Tibial nerve (tissue), 4 donors: Measurements from ENCODE around the gene GABRD. TPM values are rescaled to one million over a fixed set of nuclear protein-coding genes. Genes with fewer than 3 reads are reported as not detected.

ENCODE experiments used
- DNase-seq, 2 donors: peaks; one replicate each; pipeline ENCODE4 v3.0.0-alpha.2; 2019; ENCODE audit warnings: low spot score in 2 of 2
- H3K27ac ChIP-seq, 4 donors: fragments of 200-600 bp; sonication (generic) in 3 of 4; one replicate each; pipeline ENCODE4 v1.5.1; 2017 to 2019; ENCODE audit warnings: mild to moderate bottlenecking in 1 of 4
- H3K27me3 ChIP-seq, 2 donors: fragments of 200-600 bp; sonication (generic) in 1 of 2; one replicate each; pipeline versions ENCODE4 v1.5.1 to v1.6.0; 2017 to 2019
- H3K36me3 ChIP-seq, 3 donors: fragments of 200-600 bp; sonication (generic); one replicate each; pipeline ENCODE4 v1.5.1; 2018 to 2019
- H3K4me1 ChIP-seq, 4 donors: fragments of 200-600 bp; sonication (generic) in 3 of 4; one replicate each; pipeline ENCODE4 v1.5.1; 2017 to 2019
- H3K4me3 ChIP-seq, 4 donors: fragments of 200-600 bp; sonication (generic) in 3 of 4; one replicate each; pipeline ENCODE4 v1.5.1; 2017 to 2019; ENCODE audit warnings: mild to moderate bottlenecking in 1 of 4, moderate library complexity in 1 of 4
- H3K9me3 ChIP-seq, 4 donors: fragments of 200-600 bp; sonication (generic) in 3 of 4; one replicate each; pipeline ENCODE4 v1.5.1; 2017 to 2019
- CTCF ChIP-seq, 5 experiments: fragments of 200-600 bp in 3 of 5; fragments of 450-650 bp in 2 of 5; sonication (generic) in 3 of 5; IDR thresholded peaks; one replicate each; pipeline ENCODE4 v1.5.1; 2016 to 2019; ENCODE audit warnings: antibody characterized with exemption in 5 of 5, mild to moderate bottlenecking in 3 of 5, moderate library complexity in 2 of 5
- EP300 ChIP-seq, 2 donors: sonication (generic); formaldehyde crosslinking; IDR thresholded peaks; one replicate each; pipeline ENCODE4 v1.6.1; 2017; ENCODE audit warnings: antibody characterized with exemption in 2 of 2, mild to moderate bottlenecking in 1 of 2
- POLR2A ChIP-seq, 2 donors: fragments of 450-650 bp; IDR thresholded peaks; one replicate each; pipeline ENCODE4 v1.6.1; 2017; ENCODE audit warnings: antibody characterized with exemption in 2 of 2, mild to moderate bottlenecking in 2 of 2, moderate library complexity in 2 of 2
- WGBS, 2 donors: methylation state at CpG; one replicate each; pipeline ENCODE4 v1.1.5; 2018; 5-methylcytosine and 5-hydroxymethylcytosine counted together
- total RNA-seq, 4 donors: library from RNA; depleted of rRNA; stranded (reverse); fragments of >200 nt; gene quantifications; one replicate each; pipeline ENCODE4 v1.1.0, GENCODE V29; 2016

GABRD gene
- total RNA-seq, 4 donors from 2014 or later = 1.0 TPM; not detected in 3

DNA sequence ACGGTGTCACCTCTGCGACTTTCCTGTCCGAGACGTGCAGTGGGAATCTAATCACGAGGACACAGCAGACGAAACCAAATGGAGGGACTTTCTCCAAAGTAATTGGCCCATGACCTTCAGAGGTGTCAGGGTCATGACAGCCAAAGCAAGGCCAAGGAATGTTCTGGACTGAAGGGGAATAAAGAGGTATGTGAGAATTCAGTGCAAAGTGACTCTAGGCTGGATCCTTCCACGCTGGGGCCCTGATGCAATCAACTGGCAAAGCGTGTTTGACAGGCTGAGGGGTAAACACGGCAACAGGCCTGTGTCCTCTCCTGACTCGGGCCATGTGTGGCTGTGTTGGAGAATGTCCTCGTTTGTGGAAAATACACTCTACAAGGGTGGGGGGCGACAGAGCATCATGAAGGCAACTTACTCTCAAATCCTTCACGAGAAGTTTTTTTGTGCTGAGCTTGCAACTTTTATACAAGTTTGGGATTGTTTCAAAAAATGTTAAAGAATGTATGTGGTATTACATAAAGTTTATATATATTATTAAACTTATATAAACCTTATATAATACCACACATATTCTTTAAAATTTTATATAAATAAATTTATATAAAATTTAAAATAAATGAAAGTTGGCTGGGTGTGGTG, 17.3 kb upstream of the GABRD start:
- DNase-seq = no peak
- no peak for TF ChIP-seq CTCF (IDR thresholded peaks at IDR 0.05)
- no peak for TF ChIP-seq POLR2A (IDR thresholded peaks at IDR 0.05)
- TF ChIP-seq EP300 (IDR thresholded peaks at IDR 0.05) = no peak
- Histone ChIP-seq H3K27ac (no peak overlapping the region), H3K9me3 (no peaks in the 10 kb centered on the region), H3K4me1 (peaks cover 0 to 6% (median 0%) of the 10 kb centered on the region in 4 donors), H3K27me3 (peaks cover 0 to 77% of the 10 kb centered on the region in 2 donors), H3K4me3 (no peak overlapping the region), H3K36me3 (no peaks in the 10 kb centered on the region)
- WGBS, 2 donors = 67 to 71% methylated on average over 13 of the region's 13 CpGs

DNA sequence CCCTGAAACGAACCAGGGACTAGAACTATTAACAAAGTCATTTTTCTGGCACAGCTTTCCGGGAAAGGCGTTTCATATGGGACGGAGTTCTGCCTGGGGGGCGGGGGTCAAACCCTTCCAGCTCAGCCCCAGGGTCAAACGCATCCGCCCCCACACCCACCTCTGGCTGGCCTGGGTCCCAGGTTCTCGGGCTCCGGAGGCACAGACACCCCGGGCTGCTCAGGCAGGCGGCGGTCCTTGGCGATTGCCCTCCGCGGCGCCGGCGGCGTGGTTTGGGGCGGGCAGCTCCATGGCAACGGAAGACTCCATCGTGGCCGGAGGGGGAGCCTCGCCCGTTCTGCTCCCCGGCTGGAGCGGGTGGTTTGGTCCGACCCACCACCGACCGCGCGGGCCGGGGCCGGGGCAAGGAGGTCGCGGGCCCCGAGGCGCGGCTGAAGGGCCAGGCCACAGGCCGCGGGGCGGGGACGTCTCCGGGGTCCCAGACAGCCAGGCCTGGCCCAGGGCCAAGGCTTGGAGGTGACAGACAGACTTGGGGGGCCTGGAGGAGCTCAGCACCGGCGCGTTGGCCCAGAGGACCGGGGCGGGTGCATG, 15.5 kb upstream of the GABRD start, which contains the start of gene CFAP74:
Gene CFAP74 (minus strand): TSS at position 246 of the 591 bp plus-strand sequence. CDS start 12,830 bp downstream, outside the sequence.
- H3K36me3 ChIP-seq = no peaks in the 10 kb centered on the region
- TF ChIP-seq POLR2A (IDR thresholded peaks at IDR 0.05) = no peak
- TF ChIP-seq CTCF (IDR thresholded peaks at IDR 0.05) = no peak
- no peak for TF ChIP-seq EP300 (IDR thresholded peaks at IDR 0.05)
- H3K4me3 ChIP-seq = no peak within 1 kb of the TSS
- 3 to 7% methylated on average over 22 to 29 of the region's 49 CpGs for WGBS, 2 donors
- H3K27me3 ChIP-seq = peaks cover 0 to 90% of the 10 kb centered on the region in 2 donors
- H3K4me1 ChIP-seq = peaks cover 0 to 6% (median 0%) of the 10 kb centered on the region in 4 donors
- no peaks in the 10 kb centered on the region for H3K9me3 ChIP-seq
- H3K27ac ChIP-seq = no peak within 1 kb of the TSS
- DNase-seq = no peak

DNA sequence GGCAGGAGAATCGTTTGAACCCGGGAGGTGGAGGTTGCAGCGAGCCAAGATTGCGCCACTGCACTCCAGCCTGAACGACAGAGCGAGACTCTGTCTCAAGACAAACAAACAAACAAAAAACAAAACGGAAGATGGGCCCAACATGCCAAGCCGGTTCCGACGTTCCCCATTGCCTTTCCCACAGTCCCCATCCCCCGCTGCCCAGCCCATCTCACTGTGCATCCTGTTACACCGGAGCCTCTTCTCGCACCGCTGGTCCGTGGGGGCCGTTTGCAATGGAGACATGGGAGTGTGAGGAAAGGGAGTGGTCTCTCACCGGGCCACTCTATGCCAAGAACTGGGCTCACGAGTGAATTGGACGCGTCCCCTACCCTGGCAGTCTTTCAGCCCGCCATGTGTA, 14.3 kb upstream of the GABRD start:
- 76% methylated on average over 21 of the region's 21 CpGs for WGBS, 2 donors
- H3K4me3 ChIP-seq = no peak overlapping the region
- no peak overlapping the region for H3K27ac ChIP-seq
- peaks cover 0 to 6% (median 0%) of the 10 kb centered on the region in 4 donors for H3K4me1 ChIP-seq
- H3K27me3 ChIP-seq = peaks cover 0 to 86% of the 10 kb centered on the region in 2 donors
- DNase-seq = no peak
- TF ChIP-seq POLR2A (IDR thresholded peaks at IDR 0.05) (no peak), CTCF (IDR thresholded peaks at IDR 0.05) (no peak), EP300 (IDR thresholded peaks at IDR 0.05) (no peak)
- no peaks in the 10 kb centered on the region for H3K36me3 ChIP-seq
- no peaks in the 10 kb centered on the region for H3K9me3 ChIP-seq

DNA sequence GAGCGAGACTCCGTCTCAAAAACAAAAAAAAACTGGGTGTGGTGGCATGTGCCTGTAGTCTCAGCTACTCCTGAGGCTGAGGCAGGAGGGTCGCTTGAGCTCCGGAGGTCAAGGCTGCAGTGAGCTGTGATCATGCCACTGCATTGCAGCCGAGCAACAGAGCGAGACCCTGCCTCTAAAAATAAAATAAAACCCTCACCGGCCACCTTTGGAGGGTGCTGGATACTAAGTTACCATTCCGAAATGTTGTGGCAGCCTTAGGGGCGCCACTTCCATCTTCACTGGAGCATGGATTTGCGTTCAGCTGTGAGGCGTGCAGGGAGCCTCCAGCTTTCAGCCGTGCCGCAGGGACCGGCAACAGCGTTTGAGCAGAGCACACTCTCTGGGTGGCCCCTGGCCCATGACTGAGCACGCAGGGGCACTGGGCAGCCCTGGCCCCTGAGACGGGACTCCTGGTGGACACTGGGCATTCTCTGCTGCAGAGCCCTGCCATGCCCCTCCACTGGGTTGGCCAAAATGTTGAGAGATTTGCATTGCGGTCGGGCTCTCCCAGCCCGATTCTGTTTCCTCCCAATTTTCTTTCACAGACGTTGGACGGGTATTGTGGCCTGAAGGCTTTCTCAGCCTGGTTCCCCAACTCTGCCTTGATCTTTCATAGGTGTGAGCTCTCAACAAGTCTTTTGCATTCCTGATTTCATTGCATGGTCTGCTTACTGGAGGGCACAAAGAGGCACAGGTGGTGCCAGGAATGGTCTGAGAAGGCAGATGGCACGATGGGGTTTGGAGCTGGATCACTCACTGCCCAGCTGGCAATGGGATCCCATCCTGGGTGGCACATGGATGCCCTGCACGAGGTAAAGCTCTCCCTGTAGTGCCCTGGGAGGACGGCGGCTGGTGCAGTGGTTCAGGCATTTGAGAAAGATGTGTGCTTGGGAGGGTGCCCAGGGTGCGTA, 9.8 kb upstream of the GABRD start:
- H3K4me1 ChIP-seq = no peaks in the 10 kb centered on the region
- DNase-seq = no peak
- TF ChIP-seq EP300 (IDR thresholded peaks at IDR 0.05) = no peak
- no peak for TF ChIP-seq POLR2A (IDR thresholded peaks at IDR 0.05)
- TF ChIP-seq CTCF (IDR thresholded peaks at IDR 0.05) = no peak
- H3K9me3 ChIP-seq = no peaks in the 10 kb centered on the region
- H3K27me3 ChIP-seq = peaks cover 0 to 70% of the 10 kb centered on the region in 2 donors
- WGBS, 2 donors = 83% methylated on average over 20 to 26 of the region's 27 CpGs
- no peaks in the 10 kb centered on the region for H3K36me3 ChIP-seq
- H3K27ac ChIP-seq = no peak overlapping the region
- no peak overlapping the region for H3K4me3 ChIP-seq
